ENCODE data around the gene RALGAPA2. TPM values are rescaled to one million over a fixed set of nuclear protein-coding genes. Genes with fewer than 3 reads are reported as not detected.

RALGAPA2 gene
- total RNA-seq, 1 experiment from 2014 or later: 3.7 TPM

DNA sequence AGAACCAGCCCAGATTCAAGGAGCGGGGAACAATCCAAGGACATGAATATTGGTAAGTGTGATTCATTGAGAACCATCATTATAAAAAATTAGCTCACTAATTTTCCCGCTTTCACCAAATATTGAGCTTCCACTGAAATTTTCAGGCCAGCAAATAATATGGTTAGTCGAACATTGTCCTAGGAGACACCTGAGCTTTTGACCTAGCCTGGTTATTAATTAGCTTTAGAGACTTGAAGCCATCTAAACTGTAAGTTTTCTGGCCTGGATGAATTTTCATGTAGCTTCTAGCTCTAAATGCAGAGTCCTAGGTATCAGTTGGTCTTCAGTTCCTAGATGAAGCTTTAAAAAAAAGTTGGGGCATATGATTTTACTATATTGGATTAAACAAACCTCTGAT is 17.1 kb upstream of the RALGAPA2 start:
- no peak for DNase-seq (ENCODE audit: low read depth)

DNA sequence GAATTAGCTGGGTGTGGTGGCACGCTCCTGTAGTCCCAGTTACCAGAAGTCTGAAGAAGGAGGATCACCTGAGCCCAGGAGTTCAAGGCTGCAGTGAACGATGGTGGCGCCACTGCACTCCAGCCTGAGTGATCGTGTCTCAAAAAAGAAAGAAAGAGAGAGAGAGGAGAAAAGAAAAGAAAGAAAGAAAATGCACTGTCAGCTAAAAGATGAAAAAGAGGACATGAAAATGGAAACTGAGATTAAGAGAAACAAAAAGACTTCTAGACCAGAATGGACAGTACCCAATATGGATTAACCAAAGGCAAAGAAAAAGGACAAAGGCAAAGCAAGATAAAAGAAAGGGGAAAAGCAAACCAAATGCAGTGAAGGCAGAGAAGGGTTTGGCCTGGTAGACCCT is 9.0 kb upstream of the RALGAPA2 start:
- DNase-seq (ENCODE audit: low read depth): no peak

DNA sequence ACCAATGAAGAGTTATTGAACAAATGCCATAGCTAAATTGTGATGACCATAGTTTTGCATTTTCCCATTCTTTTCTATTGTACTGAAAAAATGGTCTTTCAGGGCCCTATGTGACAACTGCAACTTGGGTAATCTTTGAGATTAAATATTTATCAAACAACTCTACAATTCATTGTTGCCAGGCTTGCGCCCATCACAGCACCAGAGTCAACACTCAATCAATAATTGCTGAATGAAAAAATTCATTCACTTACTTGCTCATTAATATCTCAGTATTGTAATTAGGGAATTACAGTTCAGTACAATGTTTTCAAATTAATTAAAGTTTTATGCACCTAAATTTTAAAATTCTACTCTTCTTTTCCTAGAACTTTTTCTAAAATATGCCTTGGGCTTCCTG is 7.7 kb upstream of the RALGAPA2 start:
- DNase-seq (ENCODE audit: low read depth): no peak

DNA sequence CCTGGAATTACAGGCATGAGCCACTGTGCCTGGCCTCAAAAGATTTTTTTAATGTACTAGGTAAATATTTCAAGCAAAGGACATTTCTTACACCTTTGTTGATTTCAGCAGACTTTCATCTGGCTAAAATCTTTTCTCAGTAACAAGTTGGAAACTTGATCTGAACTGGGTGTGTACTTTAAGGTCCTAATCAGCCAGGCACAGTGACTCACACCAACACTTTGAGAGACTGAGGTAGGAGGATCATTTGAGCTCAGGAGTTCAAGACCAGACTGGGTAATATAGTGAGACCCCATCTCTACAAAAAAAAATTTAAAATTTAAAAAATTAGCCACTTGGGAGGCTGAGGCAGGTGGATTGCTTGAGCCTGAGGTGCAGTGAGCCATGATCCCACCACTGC is 7.0 kb upstream of the RALGAPA2 start:
- DNase-seq (ENCODE audit: low read depth): no peak

DNA sequence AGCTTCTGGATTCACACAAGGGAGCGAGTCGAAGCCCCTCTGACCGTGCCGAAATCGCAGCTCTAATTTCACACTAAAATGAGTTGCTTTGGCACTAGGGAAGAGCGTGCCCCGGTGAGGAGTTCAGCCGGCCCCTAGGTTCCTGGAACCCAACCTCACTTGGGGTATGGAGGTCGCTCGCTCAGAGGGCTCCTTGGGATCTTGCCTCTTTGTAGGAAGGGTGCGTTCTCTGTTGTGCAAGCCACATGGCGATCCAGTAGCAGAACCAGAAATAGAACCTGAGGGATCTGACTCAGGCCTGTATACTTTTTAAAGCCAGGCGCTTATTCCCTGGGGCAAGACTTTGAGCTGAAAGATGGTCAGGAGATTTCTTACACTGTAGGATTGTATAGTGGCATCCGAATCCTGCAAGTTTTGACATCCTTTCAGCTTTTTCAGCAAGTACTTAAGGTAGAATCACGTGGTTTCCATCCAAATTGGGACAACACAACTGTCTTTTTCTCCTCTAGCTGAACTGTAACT is 861 bp upstream of the RALGAPA2 start:
- DNase-seq (ENCODE audit: low read depth): no peak

DNA sequence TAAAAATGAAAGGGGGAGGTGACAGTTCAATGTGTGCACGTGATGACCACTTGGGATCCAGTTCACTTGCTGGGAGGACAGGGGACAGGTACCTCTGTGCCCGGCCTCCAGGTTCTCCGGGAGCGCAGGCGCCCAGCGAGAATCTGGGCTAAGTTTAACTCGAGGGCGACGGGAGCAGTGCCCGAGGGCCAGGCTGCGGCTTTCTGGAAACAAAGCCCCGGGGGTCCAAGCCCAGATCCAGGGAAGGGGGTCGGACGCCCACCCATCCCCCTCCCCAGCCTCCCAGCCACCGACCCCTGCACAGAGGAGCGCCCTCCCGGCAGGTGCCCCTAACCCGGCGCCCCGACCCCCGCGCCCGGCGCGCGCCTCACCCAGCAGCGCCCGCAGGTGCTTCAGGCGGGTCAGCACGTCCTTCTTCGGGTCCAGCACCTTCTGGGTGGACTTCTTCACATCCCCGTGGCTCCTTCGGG is 405 bp downstream of the RALGAPA2 start:
- DNase-seq (ENCODE audit: low read depth): no peak

DNA sequence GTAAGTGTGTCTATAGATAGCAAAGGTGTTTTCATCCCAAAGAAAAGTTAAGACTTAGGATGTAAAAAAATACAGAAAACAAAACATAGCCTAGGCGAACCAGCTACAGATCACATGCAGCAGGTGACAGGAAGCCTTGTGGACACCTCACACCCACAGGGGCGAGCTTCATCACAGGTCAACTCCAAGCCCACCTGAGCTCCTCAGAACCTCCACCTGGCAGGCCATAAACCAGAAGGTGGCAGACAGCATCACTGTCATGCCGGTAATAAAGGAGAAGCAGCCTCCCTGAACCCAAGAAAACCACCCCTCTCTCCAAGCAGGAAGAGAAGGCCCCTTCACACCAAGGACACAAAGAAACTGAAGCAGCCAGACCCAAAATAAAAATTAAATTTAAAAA is 1.0 kb downstream of the RALGAPA2 start:
- no peak for DNase-seq (ENCODE audit: low read depth)

DNA sequence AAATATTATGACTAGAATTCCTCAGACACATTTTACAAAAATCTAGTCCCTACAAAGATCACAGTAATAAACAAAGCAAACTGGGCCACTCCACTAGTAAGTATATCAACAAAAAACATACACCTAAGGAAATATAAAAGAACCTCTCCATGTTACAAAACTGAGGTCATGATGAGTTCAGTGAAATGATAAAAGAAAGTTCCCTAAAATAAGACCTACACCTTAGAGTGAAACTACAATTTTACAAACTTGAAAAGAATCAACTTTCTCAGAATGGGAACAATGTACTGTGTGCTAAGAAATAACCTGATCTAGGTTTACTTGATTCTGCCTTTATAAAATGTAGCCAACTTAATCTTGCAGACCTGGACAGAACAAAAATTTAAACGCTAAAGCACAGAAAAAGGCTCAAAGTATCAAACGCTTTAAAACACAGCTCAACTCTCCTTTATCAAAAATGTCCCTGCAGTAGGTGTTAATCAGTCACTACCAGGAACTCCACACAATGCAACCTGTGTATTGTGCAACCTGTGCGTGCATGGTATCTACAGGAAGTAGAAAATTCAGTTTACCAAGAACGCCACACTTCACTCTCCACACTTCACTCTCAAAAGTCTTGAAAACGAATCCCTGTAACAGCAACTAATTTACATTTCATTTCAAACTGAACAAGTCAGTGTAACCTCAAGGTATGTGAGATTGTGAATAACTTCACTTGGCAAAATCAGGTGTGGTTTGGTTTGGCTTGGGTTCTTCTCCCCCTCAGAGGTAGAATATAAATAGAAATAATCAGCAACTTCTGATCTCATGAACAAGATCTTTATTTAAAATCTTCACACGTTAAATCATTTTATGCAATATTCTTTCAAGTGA is 1.8 kb downstream of the RALGAPA2 start:
- no peak for DNase-seq (ENCODE audit: low read depth)

DNA sequence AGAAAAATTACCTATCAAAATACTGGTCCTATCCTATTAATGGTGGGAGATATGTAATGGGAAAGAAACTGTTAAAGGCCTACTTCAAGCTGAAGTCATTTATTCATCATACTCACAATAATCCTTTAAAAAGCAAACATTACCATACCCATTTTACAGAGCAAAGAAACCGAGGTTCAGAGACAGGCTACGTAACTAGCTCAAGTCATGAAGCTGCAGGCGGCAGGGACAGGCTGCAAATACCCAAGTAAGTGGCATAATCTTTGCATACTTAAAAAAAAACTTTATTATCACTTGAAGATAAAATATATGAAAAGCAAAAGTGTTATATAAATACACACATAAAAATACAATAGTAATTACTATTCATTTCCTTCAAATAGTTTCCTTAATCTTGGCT is 2.6 kb downstream of the RALGAPA2 start:
- DNase-seq (ENCODE audit: low read depth): no peak

DNA sequence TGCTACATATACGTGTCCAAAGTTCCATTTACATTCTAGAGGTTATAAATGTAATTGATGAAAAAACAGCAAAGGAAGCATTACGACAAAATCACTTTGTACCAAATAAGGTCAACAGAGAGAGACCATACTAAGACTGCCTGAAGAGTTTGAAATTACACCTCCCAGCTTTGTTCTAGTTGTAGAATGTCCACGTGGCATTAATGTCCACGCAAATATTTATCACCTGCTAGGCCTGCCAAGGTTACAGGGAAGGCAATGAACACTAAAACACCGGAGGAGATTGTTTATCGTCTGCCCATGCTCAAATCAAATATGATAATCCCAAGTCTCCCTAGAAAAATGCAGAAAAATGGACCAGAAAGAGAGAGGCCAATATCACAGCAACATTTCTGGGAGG is 6.2 kb downstream of the RALGAPA2 start:
- DNase-seq (ENCODE audit: low read depth): no peak

DNA sequence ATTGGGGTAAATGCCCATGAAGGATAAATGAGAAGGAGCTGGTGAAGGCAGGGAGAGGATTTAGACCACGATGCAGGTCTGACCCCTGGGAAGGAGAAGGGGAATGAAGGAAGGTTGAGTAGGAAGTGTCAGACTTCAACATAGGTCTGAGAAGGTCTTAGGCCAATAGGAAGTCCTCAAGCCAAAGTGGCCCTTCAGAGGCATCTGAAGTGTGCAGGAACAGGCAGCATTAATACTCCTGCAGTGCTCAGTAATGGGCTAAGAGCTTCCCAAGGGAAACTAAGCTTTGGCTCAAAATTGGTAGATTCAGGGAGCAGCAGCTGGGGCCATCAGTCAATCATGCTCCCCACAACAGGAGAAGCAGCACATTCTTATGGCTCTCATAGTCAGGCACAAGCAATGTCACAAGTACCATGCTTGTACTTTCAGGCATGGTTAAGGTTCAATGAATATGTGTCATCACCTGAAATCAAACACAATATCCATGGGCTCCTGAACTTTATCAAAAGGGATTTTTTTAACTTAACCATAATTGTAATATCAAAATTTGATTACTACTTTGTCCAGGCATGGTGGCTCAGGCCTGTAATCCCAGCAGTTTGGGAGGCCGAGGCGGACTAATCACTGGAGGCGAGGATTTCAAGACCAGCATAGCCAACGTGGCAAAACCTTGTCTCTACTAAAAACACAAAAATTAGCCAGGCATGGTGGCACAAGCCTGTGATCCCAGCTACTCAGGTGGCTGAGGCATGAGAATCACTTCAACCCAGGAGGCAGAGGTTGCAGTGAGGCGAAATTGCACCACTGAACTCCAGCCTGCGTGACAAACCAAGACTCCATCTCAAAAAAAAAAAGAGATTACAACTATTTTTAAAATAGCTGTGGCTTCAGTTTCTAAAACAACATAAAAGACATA is 9.9 kb downstream of the RALGAPA2 start:
- DNase-seq (ENCODE audit: low read depth): no peak

DNA sequence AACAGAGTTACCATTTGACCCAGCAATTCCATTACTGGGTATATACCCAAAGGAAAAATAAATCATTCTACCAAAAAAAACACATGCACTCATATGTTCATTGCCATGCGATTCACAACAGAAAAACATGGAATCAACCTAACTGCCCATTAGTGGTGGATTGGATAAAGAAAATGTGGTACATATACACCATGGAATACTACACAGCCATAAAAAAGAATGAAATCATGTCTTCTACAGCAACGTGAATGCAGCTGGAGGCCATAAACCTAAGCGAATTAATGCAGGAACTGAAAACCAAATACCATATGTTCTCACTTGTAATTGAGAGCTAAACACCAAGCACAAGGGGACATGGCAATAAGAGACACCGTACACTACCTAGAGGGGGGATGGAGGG is 12.5 kb downstream of the RALGAPA2 start:
- no peak for DNase-seq (ENCODE audit: low read depth)

DNA sequence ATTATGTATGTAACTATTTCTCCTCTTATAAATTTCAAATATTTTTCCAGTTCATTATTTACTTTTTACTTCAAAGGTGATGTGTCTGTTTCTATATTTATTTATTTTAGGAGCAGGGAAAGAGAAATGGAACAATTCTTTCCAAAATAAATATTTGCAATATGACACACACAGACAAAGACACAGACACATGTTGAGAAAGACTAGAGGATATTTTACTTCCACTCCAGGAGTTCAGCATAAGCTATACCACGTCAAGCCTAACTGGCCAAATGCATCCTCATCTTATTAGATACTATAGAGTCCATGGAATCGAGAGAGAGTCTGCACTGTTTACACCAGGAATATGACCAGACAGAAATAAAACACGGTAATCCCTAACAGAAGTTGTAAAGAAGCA is 13.3 kb downstream of the RALGAPA2 start:
- DNase-seq (ENCODE audit: low read depth): no peak

DNA sequence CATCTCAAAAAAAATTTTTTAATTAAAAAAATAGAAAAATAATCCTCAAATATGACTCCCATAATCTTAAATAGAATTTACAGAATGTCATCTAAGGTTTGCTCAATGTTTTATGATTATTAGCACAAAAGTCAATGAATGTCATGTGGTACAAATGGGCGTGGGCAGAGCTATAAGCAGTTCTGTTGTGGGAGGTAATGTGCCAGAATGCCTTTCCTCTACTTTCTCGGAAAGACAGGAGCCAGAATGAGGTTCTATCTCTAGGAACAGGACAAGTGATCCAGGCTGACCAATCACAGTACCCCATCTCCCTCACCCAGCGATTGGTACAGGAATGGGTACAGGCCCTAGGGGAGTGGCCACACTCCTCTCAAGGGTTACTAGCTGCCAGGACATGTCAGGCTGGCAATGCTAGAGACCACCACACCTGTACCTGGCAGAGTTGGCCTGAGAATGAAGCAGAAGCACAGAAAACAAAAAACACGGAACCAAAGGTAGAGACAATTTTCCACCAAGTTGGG is 15.1 kb downstream of the RALGAPA2 start:
- no peak for DNase-seq (ENCODE audit: low read depth)

DNA sequence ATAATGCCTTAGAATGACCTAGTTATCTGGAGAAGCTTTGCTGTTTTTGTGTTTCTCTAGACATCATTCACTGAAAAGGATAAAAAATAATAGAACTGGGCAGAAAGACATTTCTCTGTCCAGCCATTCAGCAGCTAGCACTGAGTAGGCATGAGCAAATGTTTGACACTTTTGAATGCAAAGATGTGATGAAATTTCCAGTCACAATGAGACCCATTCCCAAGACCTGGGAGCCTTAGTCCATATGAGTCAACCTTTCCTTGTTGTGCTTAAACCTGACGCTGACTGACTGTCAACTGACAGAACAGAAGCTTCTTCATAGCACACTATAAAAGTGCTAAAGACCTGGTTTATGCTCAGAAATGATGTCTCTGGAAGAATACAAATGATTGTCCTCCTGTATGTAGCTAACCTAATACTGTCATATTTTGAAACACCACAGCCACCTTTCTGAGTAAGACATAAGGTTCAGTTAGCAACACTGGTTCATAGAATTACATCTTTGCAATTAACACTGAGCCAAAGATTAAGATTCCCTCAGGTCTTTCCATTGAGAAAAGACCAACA is 17.1 kb downstream of the RALGAPA2 start:
- DNase-seq (ENCODE audit: low read depth): peak; percentile 4

DNA sequence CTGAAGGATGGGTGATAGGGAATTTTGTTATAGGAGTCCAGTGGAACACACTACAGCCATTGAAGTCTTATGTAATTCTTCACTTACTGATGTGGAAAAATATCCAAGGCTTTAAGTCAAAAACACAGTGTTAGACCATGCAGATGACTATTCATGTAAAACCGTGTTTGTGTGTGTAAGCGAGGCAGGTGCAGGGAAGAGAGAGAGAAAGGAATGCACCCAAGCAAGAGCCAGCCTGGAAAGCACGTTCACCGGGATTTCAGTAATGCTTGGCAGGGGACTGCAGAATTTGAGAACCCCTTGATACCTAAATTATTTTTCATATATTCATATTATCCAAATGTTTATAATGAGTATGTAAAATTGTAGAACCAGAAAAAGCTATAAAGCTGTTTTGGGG is 17.9 kb downstream of the RALGAPA2 start:
- no peak for DNase-seq (ENCODE audit: low read depth)

DNA sequence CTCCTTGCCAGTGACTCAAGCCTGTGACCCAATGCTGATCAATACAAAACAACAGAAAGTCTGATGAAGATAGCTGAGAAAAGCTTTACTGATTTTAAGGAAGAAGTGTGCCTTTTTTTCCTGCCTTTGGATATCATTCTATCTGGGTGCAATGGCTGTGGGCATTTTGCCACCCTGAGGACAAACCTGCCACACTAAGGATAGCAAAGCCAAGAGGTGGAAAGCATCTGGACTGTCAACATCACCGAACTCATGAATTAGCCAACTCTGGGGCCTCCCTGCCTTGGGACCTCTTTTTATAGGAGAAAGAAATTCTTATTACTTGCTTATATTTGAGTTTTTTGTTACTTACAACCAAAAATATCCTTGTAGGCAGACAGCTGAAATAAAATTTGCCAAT is 19.9 kb downstream of the RALGAPA2 start:
- DNase-seq (ENCODE audit: low read depth): no peak

DNA sequence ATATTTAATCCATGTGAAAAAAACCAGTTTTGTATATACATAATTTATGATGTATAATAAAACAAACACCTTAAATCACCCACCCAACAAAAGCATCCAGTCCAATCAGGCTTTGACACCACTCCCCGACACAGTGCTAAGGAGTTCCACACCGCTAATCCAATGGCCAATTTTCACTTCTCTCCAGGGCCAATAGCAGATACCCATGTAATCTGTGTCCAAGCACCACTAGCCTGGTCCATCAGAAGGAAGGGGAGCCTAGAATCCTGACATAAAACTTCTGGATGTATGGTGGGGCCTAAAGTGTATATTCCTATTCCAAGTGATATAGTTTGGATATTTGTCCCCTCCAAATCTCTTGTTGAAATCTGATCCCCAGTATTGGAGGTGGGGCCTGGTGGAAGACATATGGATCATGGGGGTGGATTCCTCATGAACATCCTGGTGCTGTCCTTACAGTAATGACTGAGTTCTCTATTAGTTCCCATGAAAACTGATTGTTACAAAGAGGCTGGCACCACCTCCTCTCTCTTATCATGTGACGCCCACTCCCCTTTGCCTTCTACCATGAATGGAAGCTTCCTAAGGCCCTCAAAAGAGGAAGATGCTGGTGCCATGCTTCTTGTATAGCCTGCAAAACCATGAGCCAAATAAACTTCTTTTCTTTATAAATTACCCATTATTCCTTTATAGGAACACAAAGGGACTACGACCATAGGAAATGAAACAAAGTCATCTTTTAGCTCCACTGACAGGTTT is 20.8 kb downstream of the RALGAPA2 start:
- no peak for DNase-seq (ENCODE audit: low read depth)

DNA sequence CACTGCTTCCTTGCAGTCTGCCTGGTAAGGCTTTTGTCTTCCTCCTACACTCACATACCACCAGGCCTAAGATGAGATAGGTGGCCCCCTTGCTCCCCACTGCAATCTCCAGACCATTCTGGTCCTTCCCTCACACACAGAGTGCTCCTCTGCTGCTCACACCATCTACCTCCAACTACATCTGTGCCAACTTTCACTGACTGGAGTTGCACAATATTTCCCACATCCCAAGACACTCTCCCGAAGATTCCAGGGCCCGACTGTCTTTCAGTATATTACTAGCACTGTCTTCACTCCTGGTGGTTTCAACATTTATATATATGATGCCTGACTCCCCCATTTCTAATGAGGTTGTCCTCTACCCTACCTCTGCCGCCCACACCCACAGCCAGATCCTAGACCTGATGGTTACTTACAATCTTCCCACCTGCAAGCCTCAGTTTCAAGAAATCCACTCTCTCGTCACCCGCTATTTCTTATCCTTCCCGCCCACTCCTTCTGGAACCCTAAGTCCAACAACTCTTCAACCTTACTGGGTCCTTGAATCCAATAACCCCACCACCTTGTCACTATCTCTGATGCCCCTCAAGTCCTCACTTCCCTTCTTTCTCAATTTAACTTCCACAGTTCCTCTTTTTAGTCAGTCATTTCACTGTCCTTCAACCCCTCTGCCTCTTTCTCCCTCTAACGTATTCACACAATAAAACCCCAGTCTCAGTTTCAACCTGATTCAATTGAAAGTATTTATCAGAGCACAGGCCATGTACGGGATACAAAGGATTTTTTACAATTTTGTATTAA is 21.6 kb downstream of the RALGAPA2 start:
- DNase-seq (ENCODE audit: low read depth): no peak

DNA sequence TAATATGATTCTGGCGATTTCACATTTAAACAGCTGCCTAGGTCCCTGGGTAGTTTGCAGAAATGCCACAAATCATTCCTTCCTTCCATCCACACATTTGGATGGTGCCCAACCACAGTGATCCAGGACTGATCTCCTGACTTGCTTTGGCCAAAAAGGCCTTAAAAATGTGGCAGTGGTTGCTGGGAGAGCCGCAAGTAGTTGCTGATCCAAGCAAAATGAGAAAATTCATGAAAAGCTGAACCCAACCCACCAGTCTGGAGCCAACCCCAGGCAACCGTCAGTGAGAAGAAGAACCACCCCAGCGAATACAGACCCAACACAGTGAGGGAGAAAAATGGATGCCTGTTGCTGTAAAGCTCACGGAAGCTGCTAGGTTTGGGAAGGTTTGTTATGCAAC is 25.1 kb downstream of the RALGAPA2 start:
- no peak for DNase-seq (ENCODE audit: low read depth)
